HG03097 (cell line): ENCODE measurements around the gene CCDC112.
"Not testable (repeated sequence)": the region's sequence is repeated elsewhere in the genome, so short reads cannot be mapped to it uniquely, and the experiment has no call there.

Source experiments
- ATAC-seq: cut with Tn5 transposase; IDR thresholded peaks from one replicate; pipeline ENCODE4 v1.9.1; 2021; ENCODE audit not compliant: unreplicated experiment, low FRiP score

The CCDC112 gene

DNA sequence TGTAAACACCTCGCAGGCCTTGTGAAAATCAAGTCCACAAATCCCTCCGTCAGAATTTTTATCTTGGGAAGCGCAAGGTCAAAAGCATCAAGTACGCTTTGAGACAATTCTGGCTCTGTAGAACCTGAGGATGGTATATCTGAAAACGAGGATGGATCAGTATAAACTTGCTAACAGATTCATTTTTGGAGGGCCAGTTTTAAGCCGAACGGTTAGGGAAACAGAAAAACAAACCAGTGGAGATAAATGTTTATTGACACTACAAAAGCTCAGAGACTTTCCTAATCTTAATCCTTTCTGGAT lies 33.4 kb downstream of the CCDC112 start:
- no peak for ATAC-seq

DNA sequence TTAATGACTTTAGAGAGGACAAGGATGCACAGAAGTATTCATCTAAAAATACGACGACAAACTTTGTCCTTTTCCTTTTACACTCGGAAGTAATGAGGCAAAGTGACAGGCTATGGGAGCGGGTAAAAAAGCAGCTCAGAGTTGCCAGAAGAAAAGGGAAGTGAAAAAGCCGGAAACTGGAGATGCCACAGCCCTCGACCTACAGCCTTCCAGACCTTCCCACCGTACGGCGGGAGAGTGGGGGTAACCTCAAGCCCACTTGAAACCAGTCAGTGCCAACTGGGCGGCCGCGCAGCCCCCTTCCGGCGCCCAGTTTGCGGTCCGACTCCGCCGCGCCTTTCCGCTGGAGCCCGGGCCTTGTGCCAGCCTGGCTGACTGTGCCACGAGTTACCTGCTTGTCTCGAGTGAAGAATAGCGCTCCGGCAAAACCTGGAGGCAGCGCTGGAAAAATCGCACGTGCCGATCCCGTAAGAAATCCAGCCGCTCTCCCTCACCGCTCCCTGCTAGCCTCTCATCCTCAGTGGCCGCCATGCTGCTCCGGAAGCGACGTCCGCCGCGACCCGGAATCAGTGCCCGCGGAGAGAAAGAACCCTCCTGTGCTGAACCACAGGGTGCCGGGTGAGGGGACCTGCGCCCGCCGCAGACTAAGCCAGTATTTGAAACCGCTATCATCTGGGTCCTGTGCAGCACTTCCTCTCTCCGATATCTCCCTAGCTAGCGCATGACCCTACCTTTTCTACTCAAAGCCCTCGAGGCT lies 34.0 kb downstream of the CCDC112 start, which contains the start of gene PGGT1B:
PGGT1B (minus strand) TSS at position 557 of the 757 bp plus-strand sequence; CDS start at position 531, 26 bp downstream.
- ATAC-seq: peak; percentile 91

DNA sequence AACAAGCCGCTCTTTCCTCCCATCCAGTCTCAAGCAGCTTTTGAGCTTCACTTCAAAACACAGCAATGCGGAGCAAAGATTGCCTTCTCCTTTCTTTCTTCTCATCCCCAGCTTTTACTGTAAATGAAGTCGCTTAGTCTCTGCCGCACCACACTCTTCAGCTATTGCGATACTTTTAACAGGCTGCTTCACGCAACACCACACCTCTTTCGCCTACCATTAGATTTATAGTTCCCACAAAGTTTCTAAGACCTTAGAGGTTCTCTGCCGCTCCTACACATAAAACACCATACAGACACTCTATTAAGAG lies 34.5 kb downstream of the CCDC112 start:
- ATAC-seq: peak; percentile 33

DNA sequence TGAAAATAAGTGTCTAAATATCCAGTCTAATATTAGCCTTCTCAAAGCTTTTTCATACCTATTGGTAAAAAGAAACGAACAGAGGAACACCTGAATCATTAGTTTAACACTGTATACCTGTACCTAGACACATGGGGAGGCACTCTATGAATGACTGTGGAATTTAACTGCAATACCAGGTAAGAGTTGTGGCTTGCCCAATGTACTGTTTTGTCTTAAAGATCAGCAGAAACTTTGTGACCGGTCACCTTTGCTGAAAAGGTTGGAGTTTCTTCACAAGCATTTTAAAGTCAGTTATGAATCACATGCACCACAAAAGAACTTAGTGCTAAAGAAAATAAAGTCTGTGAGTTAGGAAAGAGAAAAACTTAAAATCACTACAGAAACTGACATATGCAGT lies 36.2 kb downstream of the CCDC112 start:
- no peak for ATAC-seq

DNA sequence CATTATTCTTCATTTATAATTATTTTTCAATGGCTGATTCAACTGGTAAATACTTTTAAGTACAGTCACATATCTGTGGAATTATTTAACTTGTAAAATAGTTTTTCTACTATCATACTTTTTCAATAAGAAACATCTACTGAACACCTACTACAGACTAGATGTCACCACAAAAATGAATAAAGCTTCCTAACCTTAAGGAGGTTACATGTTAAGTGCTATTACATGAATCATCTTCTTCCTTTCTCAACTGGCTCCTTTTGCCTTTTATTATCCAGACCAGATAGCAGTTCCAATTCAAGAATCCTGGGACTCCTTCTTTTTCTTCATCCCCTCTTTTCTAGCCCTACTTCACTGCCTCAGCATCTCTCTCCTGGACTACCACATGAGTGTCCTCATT lies 38.5 kb downstream of the CCDC112 start:
- ATAC-seq: no peak

DNA sequence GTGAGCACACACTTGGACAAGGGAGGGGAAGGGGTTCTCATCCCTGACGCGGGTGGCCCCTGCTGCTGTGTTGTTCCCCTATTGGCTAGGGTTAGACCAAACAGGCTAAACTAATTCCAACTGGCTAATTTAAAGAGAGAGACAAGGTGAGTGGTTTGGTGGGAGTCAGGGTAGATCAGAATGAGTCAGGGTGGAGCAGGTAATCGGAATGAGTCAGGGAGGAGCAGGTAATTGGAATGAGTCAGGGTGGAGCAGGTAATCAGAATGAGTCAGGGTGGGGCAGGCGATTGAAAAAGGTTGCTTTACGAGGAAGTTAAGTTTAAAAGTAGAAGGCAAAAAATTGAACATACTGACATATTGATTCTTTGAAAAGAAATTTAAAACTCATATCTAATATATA lies 47.1 kb downstream of the CCDC112 start:
- ATAC-seq: not testable (repeated sequence)

DNA sequence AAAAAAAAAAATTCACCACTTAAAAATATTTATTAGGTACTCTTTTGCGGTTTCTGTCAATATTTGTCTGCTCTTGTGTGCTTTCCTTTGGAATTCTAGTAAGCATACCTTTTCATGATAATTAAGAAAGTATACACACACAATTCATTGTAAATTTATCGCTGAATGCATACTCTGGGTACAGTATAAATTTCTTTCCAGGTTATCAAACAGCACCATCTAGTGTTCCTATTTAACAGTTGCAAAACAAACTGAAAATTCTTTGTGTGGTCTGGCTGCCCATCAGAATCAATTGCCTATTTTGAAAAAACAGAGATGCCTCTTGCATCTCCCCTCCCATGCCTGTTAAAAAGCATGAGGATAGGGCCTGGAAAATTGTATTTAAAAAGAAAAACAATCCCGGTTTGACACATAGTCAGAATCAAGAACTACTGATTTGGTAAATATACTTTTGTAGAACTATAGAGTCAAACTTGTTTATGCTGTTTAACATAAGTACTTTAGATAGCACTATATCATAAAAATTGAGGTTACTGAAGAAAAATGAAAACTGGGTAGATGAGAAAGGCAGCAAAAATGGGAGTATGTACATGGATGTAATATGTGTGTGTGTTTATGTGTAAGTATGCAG lies 50.0 kb downstream of the CCDC112 start:
- ATAC-seq: peak; percentile 52

DNA sequence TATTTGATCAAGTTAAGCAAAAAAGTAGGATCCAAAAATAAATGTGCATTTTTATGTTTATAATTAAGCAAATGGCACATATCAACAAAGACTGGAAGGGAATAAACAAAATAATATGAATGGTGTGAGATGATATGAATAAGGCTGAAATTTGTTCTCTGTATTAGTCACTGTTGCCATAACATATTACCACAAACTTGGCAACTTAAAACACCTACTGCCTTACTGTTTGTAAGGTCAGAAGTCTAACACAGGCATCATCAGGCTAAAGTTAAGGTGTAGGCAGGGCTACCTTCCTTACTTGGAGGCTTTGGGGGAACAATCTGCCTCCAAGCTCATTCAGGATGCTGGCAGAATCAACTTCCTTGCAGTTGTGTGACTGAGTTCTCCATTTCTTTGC lies 53.0 kb downstream of the CCDC112 start:
- peak; percentile 51 for ATAC-seq

DNA sequence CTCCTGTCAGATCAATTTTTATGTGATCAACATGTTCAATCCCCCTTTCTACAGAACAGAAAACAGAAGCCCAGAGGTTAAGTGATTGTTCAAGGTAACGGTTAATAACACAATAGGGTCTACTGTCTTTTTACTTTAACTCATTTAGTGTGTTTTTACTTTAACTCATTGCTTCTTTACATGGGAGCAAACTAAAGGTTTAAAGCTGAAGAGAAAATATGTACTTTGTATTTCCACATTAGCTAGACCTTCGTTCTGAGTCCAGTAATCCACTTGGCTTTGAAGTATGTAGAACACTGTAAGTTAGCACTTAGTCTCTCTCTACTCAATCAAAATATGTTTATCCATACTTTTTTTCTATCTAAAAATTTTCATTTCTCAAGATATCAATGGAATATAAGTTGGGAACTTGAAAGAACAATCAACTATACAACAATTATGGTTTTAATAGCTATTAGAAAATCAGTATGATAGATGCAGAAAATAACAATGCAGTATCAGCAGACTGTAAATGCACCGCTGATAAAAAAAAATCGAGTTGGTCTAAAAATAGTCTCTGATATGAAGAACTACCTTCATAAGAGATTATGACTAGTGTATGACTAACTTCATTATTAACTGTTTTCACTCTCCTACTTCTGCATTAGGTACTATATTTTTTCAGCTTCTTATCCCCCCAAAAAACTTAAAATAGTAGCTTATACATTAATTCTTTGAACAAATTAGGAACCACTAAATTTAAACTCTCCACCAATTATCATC lies 54.4 kb downstream of the CCDC112 start:
- no peak for ATAC-seq

DNA sequence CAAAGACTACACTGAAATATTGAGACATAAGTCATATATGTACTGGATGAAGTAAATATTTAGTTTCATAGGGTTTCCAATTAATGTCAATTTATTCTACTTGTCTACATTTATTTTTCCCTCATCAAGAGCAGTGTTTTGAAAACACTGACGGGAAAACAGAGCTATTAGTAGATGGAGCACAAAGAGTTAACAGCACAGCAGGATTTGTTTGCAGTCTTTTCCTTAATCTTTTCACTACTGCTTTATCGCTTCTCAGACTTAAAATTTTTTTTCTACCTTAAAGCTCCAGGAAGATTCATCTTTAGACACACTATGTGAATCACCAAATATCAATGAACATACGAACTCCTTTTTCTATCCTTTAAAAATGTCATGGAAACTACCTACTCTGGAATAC lies 59.4 kb downstream of the CCDC112 start:
- ATAC-seq: no peak

DNA sequence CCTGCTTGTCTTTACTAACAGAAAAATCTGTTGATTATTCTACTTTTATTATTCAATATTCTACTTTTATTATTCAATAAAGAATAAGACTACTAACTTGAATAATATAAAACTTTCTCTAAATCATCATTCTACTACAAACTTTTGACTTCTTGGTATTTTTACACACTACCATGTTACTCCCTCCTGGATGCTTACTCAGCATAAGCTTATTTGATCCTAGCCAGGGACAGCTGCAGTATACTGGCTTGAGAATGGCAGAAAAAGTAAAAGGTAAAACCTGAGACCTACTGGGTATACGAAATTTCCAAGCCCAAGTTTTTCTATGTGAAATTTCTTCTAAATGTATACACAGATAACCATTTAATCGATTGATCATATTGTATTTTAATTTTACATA lies 59.9 kb downstream of the CCDC112 start:
- ATAC-seq: no peak

DNA sequence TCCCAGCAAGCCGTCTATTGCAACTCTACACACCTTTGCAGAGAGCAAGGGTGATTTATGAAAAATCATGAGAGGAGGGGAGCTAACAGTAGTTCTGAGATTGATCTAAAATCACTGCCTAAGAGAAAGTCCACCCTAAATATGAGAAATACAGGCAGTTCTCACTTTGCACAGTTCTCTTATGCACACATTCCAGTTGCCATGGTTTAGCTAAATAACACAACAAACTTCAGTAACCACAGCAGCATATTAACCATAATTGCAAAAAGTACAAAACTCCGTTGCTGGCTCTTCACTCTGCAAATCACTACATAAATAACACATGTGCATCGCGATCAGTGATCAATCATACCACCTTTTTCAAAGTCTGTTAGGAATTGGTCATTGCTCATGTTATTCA lies 64.9 kb downstream of the CCDC112 start:
- no peak for ATAC-seq

DNA sequence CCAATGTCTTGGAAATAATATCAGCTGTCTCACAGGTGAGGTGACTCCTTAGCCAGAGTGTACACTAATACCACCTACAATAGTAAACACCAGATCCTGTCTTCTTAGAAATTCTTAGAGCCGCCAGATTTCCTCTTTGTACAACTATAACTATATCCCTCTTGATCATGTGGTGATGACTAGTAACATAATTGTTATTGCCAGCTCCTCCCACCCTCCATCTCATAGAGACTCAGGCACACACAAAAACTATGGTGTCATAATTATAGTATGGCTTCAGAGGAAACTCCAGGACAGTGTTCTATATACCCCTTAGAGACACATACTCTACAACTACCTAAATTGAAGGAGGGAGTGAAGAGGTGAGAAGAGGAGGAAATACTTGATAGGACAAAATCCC lies 66.8 kb downstream of the CCDC112 start:
- no peak for ATAC-seq

DNA sequence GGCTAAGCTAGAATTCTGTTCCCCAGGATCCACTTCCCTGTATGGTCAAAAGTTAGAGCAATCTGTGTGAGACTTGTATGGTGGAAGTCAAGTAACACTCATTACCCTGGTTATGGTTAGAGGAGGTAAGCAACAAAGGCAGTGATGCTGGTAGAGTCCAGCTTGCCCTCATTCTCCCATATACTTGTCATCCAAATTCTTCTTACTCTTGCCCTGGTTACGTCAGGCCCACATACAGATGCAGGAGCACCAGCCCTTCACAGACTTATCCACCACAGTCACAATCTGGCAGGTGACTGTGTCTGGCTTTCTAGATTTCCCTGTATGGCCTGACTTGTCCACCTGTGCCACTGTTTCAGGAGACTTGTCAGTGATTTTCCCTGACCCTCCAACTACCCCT lies 69.2 kb downstream of the CCDC112 start:
- ATAC-seq: no peak
